Measurements from ENCODE around the gene HLA-DOB.
"Not testable (repeated sequence)": the region's sequence is repeated elsewhere in the genome, so short reads cannot be mapped to it uniquely, and the experiment has no call there.

Gene HLA-DOB

GRCh38 chr6:32785781-32786533, 30.8 kb downstream of the HLA-DOB start (continued):
- TF ChIP-seq OSR1 (CRISPR knock-in tag; IDR thresholded peaks at IDR 0.05) (no peak), ZNF565 (CRISPR knock-in tag; conservative IDR thresholded peaks at IDR 0.05; ENCODE audit: low read depth) (no peak)

GRCh38 chr6:32782923-32783322, 33.9 kb downstream of the HLA-DOB start:
- not testable (repeated sequence) for ATAC-seq

GRCh38 chr6:32779036-32779435, 37.8 kb downstream of the HLA-DOB start:
- no peak for ATAC-seq

GRCh38 chr6:32775071-32775470, 41.7 kb downstream of the HLA-DOB start:
- no peak for ATAC-seq
- no peak for TF ChIP-seq PATZ1 (CRISPR knock-in tag; IDR thresholded peaks at IDR 0.05; ENCODE audit: borderline replicate concordance)
- no peak for TF ChIP-seq ZC3H10 (CRISPR knock-in tag; IDR thresholded peaks at IDR 0.05)
- no peak for TF ChIP-seq POU6F1 (CRISPR knock-in tag; IDR thresholded peaks at IDR 0.05; ENCODE audit: borderline replicate concordance, low read depth)
- TF ChIP-seq CSRNP3 (CRISPR knock-in tag; IDR thresholded peaks at IDR 0.05), result no peak
- no peak for TF ChIP-seq ZNF70 (CRISPR knock-in tag; IDR thresholded peaks at IDR 0.05)
- TF ChIP-seq RARB (CRISPR knock-in tag; IDR thresholded peaks at IDR 0.05), result no peak

More at GRCh38 chr6:32779036-32779435, 37.8 kb downstream of the HLA-DOB start:
- no peak for TF ChIP-seq ZNF565 (CRISPR knock-in tag; conservative IDR thresholded peaks at IDR 0.05; ENCODE audit: low read depth)
- TF ChIP-seq GLIS3 (CRISPR knock-in tag; IDR thresholded peaks at IDR 0.05), result no peak
- no peak for TF ChIP-seq ZFP3 (CRISPR knock-in tag; IDR thresholded peaks at IDR 0.05)
- TF ChIP-seq ZFP30 (CRISPR knock-in tag; IDR thresholded peaks at IDR 0.05), result no peak
- no peak for TF ChIP-seq ZNF8 (CRISPR knock-in tag; IDR thresholded peaks at IDR 0.05)
- no peak for TF ChIP-seq OSR1 (CRISPR knock-in tag; IDR thresholded peaks at IDR 0.05)
- no peak for TF ChIP-seq TCF4 (CRISPR knock-in tag; IDR thresholded peaks at IDR 0.05; ENCODE audit: borderline replicate concordance)
- TF ChIP-seq PATZ1 (CRISPR knock-in tag; IDR thresholded peaks at IDR 0.05; ENCODE audit: borderline replicate concordance), result no peak
- TF ChIP-seq RARB (CRISPR knock-in tag; IDR thresholded peaks at IDR 0.05), result no peak
- TF ChIP-seq CSDC2 (CRISPR knock-in tag; IDR thresholded peaks at IDR 0.05), result no peak
- TF ChIP-seq ZC3H10 (CRISPR knock-in tag; IDR thresholded peaks at IDR 0.05), result no peak
- no peak for TF ChIP-seq ARNTL (CRISPR knock-in tag; IDR thresholded peaks at IDR 0.05; ENCODE audit: borderline replicate concordance, low read depth)
- TF ChIP-seq BACH2 (CRISPR knock-in tag; IDR thresholded peaks at IDR 0.05; ENCODE audit: borderline replicate concordance), result no peak
- TF ChIP-seq TOX (CRISPR knock-in tag; IDR thresholded peaks at IDR 0.05; ENCODE audit: borderline replicate concordance), result no peak
- TF ChIP-seq SNAI2 (CRISPR knock-in tag; IDR thresholded peaks at IDR 0.05), result no peak
- no peak for TF ChIP-seq PPARA (CRISPR knock-in tag; IDR thresholded peaks at IDR 0.05; ENCODE audit: borderline replicate concordance)
- TF ChIP-seq ZNF70 (CRISPR knock-in tag; IDR thresholded peaks at IDR 0.05), result no peak
- TF ChIP-seq ISL1 (CRISPR knock-in tag; IDR thresholded peaks at IDR 0.05), result no peak
- TF ChIP-seq TSHZ2 (CRISPR knock-in tag; IDR thresholded peaks at IDR 0.05), result no peak
